Sigmoid colon (tissue), 7 donors: Measurements from ENCODE around the gene DGKE. TPM values are rescaled to one million over a fixed set of nuclear protein-coding genes. Genes with fewer than 3 reads are reported as not detected.

Source experiments
- DNase-seq: peaks from one replicate; pipeline ENCODE4 v3.0.0-alpha.2; 2019
- H3K27ac ChIP-seq, 4 donors: fragments of 200-600 bp; sonication (generic); one replicate each; pipeline ENCODE4 v1.5.1; 2016 to 2019; ENCODE audit warnings: mild to moderate bottlenecking in 1 of 4
- H3K27me3 ChIP-seq, 3 donors: fragments of 200-600 bp; sonication (generic); one replicate each; pipeline ENCODE4 v1.5.1; 2019; ENCODE audit warnings: mild to moderate bottlenecking in 1 of 3
- H3K36me3 ChIP-seq, 4 donors: fragments of 200-600 bp; sonication (generic); one replicate each; pipeline ENCODE4 v1.5.1; 2016 to 2019
- H3K4me1 ChIP-seq, 4 donors: fragments of 200-600 bp; sonication (generic); one replicate each; pipeline ENCODE4 v1.5.1; 2017 to 2019
- H3K4me3 ChIP-seq, 4 donors: fragments of 200-600 bp; sonication (generic); one replicate each; pipeline ENCODE4 v1.5.1; 2017 to 2019; ENCODE audit warnings: mild to moderate bottlenecking in 2 of 4, moderate library complexity in 1 of 4
- H3K9me3 ChIP-seq, 4 donors: fragments of 200-600 bp in 3 of 4; sonication (generic) in 3 of 4; one replicate each; pipeline versions ENCODE4 v1.5.1 to v1.6.1; 2013 to 2019
- CTCF ChIP-seq, 4 experiments: fragments of 450-650 bp in 3 of 4; fragments of 200-600 bp in 1 of 4; IDR thresholded peaks; one replicate each; pipeline ENCODE4 v1.5.1; 2016 to 2019; ENCODE audit warnings: antibody characterized with exemption in 4 of 4, mild to moderate bottlenecking in 3 of 4, moderate library complexity in 2 of 4
- EP300 ChIP-seq, 4 donors: sonication (generic); formaldehyde crosslinking; IDR thresholded peaks; one replicate each; pipeline ENCODE4 v1.6.1; 2017; ENCODE audit warnings: antibody characterized with exemption in 4 of 4
- POLR2A ChIP-seq, 2 donors: fragments of 450-650 bp; IDR thresholded peaks; one replicate each; pipeline ENCODE4 v1.6.1; 2016; ENCODE audit warnings: antibody characterized with exemption in 2 of 2, mild to moderate bottlenecking in 2 of 2, moderate library complexity in 2 of 2
- POLR2AphosphoS5 ChIP-seq, 4 donors: sonication (generic); formaldehyde crosslinking; IDR thresholded peaks; one replicate each; pipeline ENCODE4 v1.6.1; 2017; ENCODE audit warnings: antibody characterized with exemption in 4 of 4
- WGBS, 2 donors: extraction: QIAGEN DNeasy Blood & Tissue Kit; methylation state at CpG; one replicate each; pipeline ENCODE4 v1.1.7; 2013; 5-methylcytosine and 5-hydroxymethylcytosine counted together
- intact Hi-C: fragments of 100-400 bp; cut with DNase I; formaldehyde crosslinking; loops from one replicate; pipeline ENCODE4 v1.15.1; 2023
- polyA plus RNA-seq, 3 donors: library from polyadenylated mRNA; stranded (reverse); fragments of 200-250 nt; gene quantifications; one replicate each; pipeline ENCODE4 v1.2.3, GENCODE V29; 2013
- total RNA-seq, 4 donors: library from RNA; depleted of rRNA; stranded (reverse); fragments of >200 nt; gene quantifications; one replicate each; pipeline ENCODE4 v1.1.0, GENCODE V29; 2016
- donor health status: healthy with polysubstance abuse.
- donor health status: Bipolar disorder and iron deficiency.
- donor health status: healthy.

DGKE gene
- total and polyA plus RNA-seq, 7 donors = 0.60 to 33.8 (median 20.3) TPM

GRCh38 chr17:56793531-56793930, 40.4 kb upstream of the DGKE start:
- no peak for DNase-seq
- intact Hi-C loops = loop anchor here (10.0 kb wide), 1 partner anchor 59 kb away; no protein-coding TSS in a partner anchor
- no peak overlapping the region for H3K4me3 ChIP-seq
- H3K27ac ChIP-seq = no peak overlapping the region
- TF ChIP-seq POLR2A (IDR thresholded peaks at IDR 0.05) (no peak), EP300 (IDR thresholded peaks at IDR 0.05) (no peak), POLR2AphosphoS5 (IDR thresholded peaks at IDR 0.05) (no peak), CTCF (IDR thresholded peaks at IDR 0.05) (no peak)
- no peaks in the 10 kb centered on the region for H3K4me1 ChIP-seq
- H3K36me3 ChIP-seq = no peaks in the 10 kb centered on the region
- H3K27me3 ChIP-seq = no peaks in the 10 kb centered on the region
- H3K9me3 ChIP-seq = no peaks in the 10 kb centered on the region

- DNase-seq = no peak
- intact Hi-C loops = loop anchor here (10.0 kb wide), 1 partner anchor 59 kb away; no protein-coding TSS in a partner anchor
- Histone ChIP-seq H3K9me3 (no peaks in the 10 kb centered on the region), H3K36me3 (no peaks in the 10 kb centered on the region), H3K27ac (no peak overlapping the region), H3K4me3 (no peak overlapping the region), H3K27me3 (no peaks in the 10 kb centered on the region), H3K4me1 (no peaks in the 10 kb centered on the region)
- 23 to 40% methylated on average over 3 of the region's 3 CpGs for WGBS, 2 donors
- TF ChIP-seq EP300 (IDR thresholded peaks at IDR 0.05) = no peak
Measured at GRCh38 chr17:56793957-56794356, 40.0 kb upstream of the DGKE start.

GRCh38 chr17:56795221-56795865, 38.6 kb upstream of the DGKE start:
- 16 to 62% methylated on average over 5 of the region's 5 CpGs for WGBS, 2 donors

GRCh38 chr17:56796536-56796935, 37.4 kb upstream of the DGKE start:
- 88 to 90% methylated on average over 8 of the region's 8 CpGs for whole genome bisulfite sequencing, 2 donors

More at GRCh38 chr17:56795221-56795865, 38.6 kb upstream of the DGKE start:
- no peaks in the 10 kb centered on the region for H3K9me3 ChIP-seq
- H3K27ac ChIP-seq = no peak overlapping the region
- DNase-seq = no peak
- H3K36me3 ChIP-seq = no peaks in the 10 kb centered on the region
- no peaks in the 10 kb centered on the region for H3K4me1 ChIP-seq
- no peak for TF ChIP-seq POLR2A (IDR thresholded peaks at IDR 0.05)
- intact Hi-C loops = loop anchor here (10.0 kb wide), 1 partner anchor 61 kb away; no protein-coding TSS in a partner anchor
- H3K4me3 ChIP-seq = no peak overlapping the region
- no peaks in the 10 kb centered on the region for H3K27me3 ChIP-seq

GRCh38 chr17:56798916-56799315, 35.0 kb upstream of the DGKE start:
- Histone ChIP-seq H3K27me3 (no peaks in the 10 kb centered on the region), H3K36me3 (no peaks in the 10 kb centered on the region), H3K9me3 (no peaks in the 10 kb centered on the region), H3K27ac (no peak overlapping the region), H3K4me3 (no peak overlapping the region), H3K4me1 (peaks cover 0 to 6% (median 3%) of the 10 kb centered on the region in 4 donors)
- no peak for TF ChIP-seq POLR2AphosphoS5 (IDR thresholded peaks at IDR 0.05)
- no peak for DNase-seq
- 58 to 65% methylated on average over 4 of the region's 4 CpGs for WGBS, 2 donors
- intact Hi-C loops = loop anchor here (10.0 kb wide), 1 partner anchor 64 kb away; no protein-coding TSS in a partner anchor

More at GRCh38 chr17:56796536-56796935, 37.4 kb upstream of the DGKE start:
- Histone ChIP-seq H3K9me3 (no peaks in the 10 kb centered on the region), H3K4me1 (no peaks in the 10 kb centered on the region), H3K4me3 (no peak overlapping the region), H3K36me3 (no peaks in the 10 kb centered on the region), H3K27ac (no peak overlapping the region), H3K27me3 (no peaks in the 10 kb centered on the region)
- intact Hi-C loops = loop anchor here (10.0 kb wide), 1 partner anchor 62 kb away; no protein-coding TSS in a partner anchor
- no peak for DNase-seq
- TF ChIP-seq CTCF (IDR thresholded peaks at IDR 0.05) (no peak), EP300 (IDR thresholded peaks at IDR 0.05) (no peak), POLR2AphosphoS5 (IDR thresholded peaks at IDR 0.05) (no peak), POLR2A (IDR thresholded peaks at IDR 0.05) (no peak)

GRCh38 chr17:56801459-56802178, 32.3 kb upstream of the DGKE start:
- DNase-seq = no peak
- 84 to 87% methylated on average over 4 of the region's 4 CpGs for WGBS, 2 donors
- H3K36me3 ChIP-seq = no peaks in the 10 kb centered on the region

More at GRCh38 chr17:56801459-56802178, 32.3 kb upstream of the DGKE start:
- Histone ChIP-seq H3K4me1 (peaks cover 0 to 22% (median 15%) of the 10 kb centered on the region in 4 donors), H3K9me3 (no peaks in the 10 kb centered on the region), H3K27ac (no peak overlapping the region), H3K4me3 (no peak overlapping the region), H3K27me3 (no peaks in the 10 kb centered on the region)
- intact Hi-C loops = no loop called here
- TF ChIP-seq POLR2A (IDR thresholded peaks at IDR 0.05) (no peak), POLR2AphosphoS5 (IDR thresholded peaks at IDR 0.05) (no peak), CTCF (IDR thresholded peaks at IDR 0.05) (no peak), EP300 (IDR thresholded peaks at IDR 0.05) (no peak)
